ENCODE measurements around the gene SLC1A2.

Gene SLC1A2

DNA sequence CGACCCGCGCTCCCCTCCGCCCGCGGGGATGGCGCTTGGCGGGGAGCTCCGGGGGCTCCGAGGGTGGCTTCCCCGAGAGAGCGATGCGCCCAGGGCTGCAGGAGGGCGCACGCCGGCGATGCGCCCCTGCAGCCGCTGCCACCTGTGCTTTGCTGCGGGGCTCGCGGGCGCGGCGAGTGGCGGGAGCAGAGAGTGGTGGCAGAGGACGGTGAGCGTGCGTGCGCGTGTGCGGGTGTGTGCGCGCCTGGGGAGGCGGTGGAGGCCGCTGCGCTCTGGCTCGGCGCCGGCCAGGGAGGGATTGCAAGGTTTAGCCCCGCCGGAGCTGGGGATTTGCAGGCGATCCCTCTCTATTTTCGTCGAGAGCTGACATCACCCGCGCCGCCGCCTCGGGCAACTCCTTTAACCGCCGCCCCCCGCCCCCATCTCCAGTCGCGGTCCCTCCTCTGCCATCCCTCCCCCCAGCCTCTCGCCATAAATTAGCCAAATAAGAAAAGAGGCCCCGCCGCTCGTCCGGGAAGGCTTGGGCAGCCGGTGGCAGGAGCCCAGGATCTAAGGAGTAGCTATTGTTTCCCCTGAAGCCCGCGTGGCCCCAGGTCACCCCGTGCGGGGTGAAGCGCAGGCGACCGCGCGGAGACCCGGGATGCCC, at the start of gene SLC1A2:
Gene SLC1A2, minus strand, starts transcription at position 375 of the 646 bp plus-strand sequence. CDS start 592 bp downstream, outside the sequence.
- DNase-seq: peak; percentile 76

DNA sequence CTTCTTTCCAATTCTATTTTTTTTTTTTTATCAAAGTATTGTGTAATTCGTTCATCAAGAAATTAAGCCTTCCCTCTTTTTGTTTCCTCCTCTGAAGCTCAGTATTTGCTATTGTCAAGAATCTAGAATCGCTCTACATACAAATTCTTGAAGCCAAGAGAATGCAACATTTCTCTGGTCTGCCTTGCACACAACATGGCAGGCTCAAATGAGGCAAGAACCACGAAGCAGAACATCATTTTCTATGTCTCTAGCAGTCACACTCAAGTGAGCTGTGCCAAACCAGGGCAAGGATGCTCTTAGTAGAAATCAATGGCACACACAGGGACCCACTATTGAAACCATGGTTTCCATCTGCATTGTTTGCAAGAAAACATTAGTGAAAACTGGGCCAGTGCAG, 46.7 kb upstream of the SLC1A2 start:
- no peak for DNase-seq

DNA sequence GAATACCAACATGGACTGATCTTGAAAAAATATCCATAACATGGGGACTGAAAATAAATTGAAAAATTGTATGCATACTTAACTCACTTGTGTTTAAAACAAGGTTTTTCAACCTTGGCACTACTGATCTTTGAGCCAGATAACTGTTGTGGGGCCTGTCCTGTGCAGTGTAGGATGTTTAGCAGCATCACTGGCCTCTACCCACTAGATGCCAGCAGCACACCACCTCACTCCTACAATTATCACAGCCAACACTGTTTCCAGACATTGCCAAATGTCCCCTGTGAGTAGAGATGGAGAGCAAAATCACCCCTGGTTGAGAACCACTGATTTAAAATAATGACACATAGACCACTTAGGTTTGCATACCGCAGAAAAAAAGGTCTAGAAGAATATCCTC, 45.0 kb upstream of the SLC1A2 start:
- no peak for DNase-seq

DNA sequence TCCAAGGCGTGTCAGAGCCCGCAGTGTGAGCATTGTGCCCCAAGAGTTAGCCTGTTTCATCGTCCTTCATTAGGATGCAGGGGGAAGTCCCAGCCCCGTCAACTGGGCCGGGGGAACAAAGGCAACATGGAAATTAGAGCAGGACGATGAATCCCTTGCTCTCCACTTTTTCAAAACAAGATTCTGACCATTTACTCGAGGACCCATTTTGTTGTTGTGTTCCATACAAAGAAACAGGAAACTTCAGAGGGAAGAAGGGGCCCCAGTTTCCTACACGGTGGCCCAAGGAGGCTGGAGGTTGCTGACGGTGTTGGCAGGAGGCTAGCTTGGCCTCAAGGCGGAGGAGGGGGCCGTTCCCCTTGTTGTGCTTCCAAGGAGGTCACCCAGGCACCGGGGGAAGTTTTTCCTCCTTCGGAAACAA, 44.0 kb upstream of the SLC1A2 start:
- DNase-seq: no peak

DNA sequence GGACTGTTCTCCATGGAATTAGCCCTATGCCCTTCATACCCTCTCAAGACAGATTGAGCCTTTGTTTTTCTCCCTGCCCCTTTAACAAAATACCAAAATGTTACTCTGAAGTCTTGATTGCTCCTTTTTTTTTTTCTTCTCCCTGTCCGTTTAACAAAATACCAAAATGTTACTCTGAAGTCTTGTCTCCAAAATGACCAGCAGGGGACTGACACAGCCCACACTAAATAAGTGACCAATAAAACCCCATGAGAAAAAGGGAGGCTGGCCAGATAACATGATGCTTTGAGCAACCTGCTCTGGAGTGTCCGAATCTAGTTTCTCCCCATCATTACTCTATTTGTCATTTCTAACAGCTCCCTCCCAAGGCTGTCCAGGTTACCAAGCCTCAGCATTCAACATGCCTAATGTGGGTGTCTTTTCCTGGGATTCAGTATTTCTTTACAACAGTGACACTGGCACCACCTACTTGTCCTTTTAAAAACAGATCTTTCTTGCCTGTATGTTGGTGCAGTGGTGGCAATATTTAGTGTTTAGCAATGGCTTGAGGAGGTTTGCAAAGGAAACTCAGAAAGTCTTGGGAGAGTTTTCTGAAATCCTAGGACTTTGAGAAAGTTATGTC, 42.7 kb upstream of the SLC1A2 start:
- DNase-seq: no peak

DNA sequence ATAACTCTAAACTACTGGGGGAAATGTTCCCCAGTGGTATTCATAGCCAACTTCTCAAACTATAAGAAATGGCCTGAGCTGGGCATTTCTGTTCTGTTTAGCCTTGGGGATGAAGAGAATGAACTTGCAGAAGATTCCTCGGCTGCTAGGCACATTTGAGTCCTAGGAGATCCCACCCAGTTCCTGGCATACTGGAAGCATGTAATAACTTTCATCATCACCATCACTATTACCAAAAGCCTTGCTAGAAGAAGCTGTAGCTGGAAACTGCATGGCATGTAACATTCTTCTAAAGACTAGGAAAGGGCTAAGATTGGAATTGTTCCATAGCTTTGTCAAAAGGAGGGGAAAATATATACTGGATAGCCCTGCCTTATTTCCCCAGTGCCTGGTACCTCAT, 40.1 kb upstream of the SLC1A2 start:
- DNase-seq: no peak

DNA sequence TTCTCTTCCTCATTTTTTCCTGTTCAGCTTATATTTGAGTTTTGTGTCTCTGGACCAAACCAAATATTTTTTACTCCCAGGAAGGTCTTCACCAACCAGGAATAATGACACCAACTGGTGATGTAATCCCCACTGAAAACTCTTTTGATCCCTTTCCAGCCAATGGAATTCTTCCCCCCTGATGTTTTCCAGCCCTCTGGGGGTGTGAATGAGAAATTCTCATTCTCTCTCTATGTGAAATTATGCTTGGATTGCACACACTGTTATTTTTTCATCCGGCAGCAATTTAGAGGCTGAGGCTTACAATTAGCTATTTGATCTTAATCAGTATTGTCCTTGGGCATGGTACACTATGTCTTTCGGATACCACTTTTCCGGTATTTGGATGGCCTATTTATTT, 39.5 kb upstream of the SLC1A2 start:
- DNase-seq: no peak

DNA sequence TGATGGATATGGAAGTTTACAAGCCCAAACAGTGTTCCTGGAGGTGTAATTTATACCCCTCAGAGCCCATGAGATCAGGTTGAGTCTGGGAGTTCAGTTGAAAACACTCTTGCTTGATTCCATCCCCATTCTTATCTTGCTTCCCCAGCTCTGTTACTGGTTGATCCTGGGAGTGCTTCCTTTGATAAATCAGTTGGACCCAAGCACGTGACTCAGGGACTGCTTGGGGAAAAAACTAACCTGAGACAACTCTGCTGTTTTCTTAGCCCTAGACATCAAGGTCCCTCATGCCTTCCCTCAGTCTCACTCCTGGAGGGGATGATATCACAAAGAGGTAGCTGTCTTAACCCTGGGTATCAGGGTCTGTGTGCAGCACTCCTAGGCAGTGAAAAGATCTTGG, 35.0 kb upstream of the SLC1A2 start:
- no peak for DNase-seq

DNA sequence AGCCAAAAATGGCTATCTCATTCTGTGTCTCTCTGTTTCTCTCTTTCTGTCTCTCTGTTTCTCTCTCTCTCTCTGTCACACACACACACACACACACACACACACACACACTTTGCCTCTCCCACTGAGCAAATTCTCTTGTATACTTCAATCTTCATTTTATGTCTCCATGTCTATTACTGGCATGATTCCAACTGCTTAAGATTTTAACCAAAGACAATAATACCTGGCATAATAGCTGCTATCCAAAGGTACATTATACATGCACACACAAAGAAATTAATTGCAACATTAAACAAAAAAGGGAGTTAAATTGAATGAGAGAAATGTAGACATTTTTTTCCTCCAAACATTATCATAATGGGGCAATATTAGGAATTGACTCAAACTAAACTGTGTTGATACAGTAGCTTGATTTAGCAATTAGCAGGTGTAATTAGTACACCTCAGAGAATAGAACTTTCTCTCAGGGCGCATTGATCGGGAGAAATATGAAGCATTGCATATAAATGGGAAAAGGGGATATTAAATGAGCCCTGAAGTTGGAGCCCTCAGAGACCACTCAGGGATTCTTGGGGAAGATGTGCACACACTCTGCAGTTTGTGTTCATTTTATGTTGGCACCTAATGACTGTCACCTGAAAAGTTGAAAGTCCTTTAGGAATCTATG, 17.4 kb upstream of the SLC1A2 start:
- DNase-seq: no peak

DNA sequence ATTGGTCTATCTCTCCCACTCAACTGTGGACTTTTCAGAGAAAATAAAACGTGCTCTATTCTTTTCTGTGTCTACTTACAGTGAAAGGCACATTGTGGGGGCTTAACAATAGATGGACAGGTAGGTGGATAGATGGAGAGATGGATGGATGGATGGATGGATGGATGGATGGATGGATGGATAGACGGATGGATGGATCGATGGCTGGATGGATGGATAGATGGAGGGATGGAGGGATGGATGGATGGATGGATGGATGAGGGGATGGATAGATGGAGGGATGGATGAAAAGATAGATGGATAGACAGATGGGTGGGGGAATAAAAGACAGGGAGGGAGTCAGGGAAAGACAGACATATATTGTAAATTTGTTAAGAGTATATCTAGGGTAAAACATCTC, 14.2 kb upstream of the SLC1A2 start:
- no peak for DNase-seq

DNA sequence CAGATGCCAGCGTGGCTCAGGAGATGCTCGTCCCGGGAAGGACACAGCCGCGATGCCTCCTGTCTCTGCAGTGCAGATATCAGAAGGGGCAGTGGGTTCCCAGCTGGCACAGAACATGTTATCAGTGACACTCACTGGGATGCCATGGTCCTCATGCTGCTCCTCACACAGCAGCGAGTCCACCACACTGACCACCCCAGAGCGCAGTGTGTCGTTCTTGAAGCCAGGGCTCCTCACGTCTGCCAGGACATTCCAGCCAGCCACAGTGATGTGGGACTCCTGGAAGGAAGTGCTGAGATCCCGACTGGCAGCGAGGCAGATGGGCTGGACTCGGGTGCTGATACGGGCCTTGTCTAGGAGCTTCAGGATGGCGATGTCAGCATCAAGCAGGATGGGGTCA, 13.1 kb upstream of the SLC1A2 start:
- DNase-seq: no peak

DNA sequence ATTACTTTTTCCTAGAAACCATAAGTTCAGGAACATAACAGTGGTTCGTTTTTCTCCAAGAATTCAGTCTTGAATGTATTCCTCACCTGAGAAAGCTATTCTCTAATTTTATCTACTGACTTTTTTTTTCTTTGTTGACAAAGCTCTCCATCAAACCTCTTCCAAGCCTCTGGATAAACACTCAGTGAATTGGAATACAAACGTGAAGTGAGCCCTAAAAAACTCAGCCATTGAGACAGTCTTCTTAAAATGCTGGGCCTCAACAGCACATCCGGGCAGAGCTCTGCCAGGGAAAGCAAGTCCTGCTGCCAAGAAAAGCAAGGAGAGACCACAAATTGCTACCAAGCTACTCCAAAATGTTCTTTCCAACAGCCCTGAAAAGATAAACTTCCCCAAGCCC, 7.7 kb upstream of the SLC1A2 start:
- DNase-seq: no peak

DNA sequence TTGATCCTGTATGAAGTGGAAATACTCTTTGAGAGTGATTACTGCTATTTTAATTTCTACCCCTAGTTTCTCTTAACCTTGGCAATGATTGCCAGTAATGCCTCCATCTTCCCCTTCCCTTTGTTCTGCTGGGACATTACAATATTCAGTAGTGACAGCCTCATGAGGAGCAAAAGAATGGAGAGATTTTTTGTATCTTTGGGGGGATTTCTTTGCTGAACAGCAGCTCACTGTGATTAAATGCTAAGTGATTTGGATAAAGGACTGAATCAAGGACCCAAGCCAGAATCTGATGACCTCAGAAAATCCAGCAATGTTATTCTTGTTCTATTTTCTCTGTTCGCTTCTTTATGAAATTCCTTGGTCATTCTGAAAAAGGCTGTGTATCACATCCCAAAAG, 7.0 kb upstream of the SLC1A2 start:
- no peak for DNase-seq

DNA sequence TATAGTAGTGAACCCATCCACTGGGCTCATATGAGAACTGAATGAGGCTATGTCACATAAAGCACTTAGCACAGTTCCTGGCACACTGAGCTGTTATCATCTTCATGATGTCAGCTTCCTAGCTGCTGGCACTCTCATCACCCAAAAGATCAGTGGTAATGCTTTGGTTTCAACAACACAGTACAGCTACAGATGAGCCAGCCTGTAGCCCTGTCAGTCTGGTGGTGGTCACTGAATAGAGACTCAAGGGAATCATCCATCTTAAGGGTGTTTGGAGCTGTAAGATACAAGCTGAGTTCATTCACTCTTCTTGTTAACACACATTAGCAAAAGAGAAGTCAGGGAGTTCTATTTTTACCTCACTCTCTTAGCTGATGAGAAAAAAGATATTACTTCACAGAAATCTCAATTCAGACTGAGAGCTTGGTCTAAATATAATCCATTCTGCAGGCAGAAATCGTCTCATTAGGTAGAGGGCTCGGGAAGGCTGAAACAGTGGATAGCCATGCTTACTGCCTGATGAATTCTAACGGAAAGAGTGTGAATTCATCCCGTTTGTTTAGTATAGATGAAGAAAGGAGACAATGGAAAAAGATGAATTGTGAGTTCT, 6.3 kb upstream of the SLC1A2 start:
- no peak for DNase-seq

DNA sequence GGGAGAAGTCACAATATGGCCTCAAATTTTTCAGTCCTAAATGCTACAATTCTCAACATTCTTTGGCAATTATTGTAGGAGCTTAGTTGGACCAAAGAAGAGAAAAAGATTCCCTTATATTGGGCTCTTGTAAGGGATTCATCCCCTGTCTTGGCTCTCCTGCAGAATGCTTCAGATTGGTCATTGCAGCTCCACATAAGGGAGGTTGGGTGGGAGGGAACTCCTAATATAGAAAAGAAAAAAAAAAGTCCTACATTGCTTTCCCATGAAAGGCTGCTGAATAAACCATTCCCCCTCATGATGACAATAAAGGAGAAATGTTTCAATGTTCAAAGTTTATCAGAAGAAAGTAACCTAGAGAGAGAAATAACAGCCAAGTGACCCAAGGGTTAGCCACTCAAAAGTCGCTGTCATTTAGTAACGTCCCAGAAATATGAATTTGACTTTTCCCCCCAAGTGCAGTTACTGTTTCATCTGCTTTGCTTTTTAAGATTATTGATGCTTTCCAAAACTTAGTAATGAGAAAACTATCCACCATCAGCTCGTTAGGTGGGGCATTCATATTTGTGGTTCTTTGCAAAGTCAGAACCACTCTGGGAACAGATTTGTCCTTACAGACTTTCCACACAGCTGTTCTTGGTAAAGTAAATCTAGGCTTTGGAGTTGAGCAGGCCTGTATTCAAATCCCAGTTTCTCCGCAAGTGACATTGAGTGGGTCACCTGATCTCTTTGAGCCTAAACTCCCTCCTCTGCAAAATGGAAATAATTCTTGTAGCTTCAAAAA, 5.0 kb upstream of the SLC1A2 start:
- DNase-seq: no peak

DNA sequence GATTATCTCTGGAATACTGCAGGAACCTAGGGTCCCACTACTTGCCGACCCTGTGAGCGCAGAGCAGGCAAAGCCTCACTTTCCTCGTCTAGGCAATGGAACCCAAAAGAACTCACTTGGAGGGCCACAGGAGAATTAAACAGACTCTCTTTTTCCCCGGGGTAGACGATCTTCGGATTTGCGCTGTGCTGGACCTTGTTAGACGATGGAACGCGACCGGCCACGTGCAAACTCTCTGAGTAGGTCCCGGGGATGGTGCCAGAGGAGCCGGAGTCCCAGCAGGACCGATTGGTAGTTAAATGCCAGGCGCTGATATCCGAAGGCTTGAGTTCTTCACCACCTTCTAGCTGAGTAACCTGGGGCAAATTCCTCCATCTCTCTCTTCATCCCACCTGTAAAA, 1.0 kb upstream of the SLC1A2 start:
- DNase-seq: no peak

DNA sequence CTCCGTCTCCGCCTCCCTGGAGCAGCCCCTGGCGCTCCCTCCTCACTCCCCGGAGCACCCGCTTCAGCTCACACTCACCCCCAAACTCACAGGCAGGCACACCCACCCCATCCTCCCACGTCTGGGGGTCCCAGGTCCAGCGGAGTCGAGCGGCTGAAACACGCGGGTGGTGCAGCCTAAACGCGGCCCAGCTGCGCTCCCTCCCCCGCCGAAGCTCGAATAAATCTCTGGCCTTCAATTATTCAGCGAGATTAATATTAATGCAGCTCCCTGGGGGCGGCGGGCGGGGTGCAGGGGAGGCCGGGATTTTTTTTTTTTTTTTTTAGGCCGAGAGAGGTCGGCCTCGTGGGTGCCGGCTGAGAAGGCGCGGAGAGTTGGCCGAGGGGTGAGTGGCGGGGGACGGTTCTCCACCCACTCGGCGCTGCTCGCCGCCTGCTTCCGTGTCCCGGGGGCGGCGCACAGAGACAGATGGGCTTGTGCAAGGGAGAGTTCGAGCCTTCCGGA, 524 bp upstream of the SLC1A2 start:
- DNase-seq: peak; percentile 25

DNA sequence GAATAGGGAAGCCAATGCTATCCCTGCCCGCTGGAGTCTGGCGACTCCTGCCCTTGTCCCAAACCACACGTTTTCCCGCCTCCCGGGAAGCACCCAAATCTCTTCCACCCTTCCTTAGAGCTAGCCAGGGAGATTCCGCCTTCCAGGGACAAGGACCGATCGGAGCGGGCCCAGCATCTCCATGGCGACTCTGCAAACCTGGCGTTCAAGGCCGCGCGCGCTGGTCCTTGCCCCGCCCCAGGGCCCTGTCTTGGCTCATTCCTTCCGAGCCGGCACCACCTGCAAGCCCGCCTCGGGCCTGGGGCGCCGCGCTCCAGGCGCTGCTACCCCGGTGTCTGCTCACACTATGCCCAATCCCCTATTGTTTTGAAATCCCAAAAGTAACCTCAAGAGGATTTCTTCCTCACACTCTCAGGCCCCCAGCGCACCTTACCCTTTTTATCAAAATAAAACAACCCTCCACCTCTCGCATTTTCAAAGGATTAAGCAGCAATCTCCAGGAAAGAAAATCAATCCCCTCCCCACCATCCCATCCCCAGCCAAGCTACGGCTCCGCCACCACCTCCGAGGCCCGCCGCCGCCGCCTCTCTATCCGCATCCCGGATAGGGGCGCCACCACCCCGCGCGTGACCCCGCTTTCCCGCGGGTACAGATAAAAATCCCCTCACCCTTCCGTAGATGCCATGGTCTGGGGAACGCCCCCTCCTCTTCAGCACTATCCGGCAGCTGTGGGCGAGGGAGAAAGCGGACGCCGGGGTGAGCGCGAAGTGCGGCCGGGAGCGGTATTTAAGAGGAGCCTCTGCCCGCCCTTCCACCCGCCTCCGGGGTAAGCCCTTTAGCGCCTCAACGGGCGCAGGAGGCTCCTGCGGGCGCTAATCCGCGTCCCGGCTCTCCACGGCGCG, 825 bp downstream of the SLC1A2 start:
- DNase-seq: peak; percentile 31

DNA sequence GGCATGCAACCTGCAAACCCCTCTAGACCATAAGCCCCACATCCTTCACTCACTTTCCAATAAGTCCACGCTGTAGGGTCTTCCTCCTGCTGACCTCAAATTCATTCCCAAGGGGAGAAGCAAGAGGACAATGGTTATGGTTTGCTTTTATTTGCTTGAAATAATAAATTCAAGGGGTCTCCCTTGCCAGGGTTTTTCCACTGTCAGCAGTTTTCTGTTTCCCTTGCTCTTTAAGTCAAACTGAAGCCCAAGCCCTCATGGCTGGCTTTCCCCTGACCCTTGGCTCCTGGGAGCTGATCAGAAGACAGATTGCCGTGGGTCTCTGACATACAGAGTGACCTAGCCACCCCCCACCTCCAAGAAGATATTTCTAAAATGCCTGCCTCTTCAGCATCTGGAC, 3.9 kb downstream of the SLC1A2 start:
- no peak for DNase-seq

DNA sequence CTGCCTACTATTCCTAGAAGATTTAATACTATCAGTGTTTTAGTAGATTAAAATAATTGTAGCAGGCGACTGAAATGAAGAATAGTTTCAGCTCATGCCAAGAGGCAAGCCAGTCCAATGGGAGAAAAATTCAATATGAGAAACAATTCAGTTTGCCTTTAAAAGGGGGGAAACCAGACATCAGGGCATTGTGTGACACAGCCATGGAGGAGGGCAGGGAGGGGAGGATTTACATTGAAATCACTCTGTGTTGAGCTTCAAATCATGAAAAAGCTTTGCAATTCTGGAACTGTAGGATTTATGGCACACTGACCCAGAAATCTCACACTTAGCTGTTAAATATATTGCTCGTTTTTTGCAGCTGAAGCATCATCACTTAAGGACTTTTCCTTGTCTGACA, 4.6 kb downstream of the SLC1A2 start:
- DNase-seq: no peak

DNA sequence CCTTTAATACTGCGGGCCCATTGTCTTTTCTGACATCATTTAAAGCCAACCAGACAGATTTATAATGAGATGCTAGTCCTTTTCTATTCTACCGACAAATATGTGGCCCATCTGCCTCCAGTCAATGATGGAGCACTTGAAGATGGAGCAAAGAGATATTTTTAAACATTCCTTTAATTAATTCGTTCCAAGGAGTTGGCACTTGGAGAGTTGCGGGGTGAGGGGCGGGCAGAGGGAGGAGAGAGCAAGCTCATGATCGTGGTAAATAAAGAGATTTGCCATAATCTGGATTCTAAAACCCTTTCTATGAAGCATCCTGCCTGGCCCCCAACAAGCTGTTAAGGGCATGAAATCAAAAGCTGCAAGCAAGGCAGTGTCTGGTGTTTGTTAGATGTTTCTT, 5.0 kb downstream of the SLC1A2 start:
- DNase-seq: peak; percentile 35

DNA sequence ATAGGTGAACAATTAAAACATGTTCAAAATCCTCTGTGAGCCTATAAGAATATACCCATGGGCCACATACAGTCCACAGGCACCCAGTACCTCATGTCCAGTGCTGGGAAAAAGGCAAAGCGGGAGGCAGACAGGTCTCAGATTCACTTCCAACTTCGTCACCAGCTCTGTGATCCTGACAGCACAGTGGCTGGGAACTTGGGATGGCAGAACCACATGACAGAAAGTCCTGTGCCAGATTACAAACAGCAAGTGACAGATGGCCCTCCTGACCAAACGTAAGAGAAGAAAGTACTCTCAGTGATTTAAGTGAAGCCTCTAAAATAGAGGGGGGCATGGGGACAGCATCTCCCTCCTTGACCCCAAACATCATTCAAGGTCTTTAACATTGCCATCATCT, 5.8 kb downstream of the SLC1A2 start:
- peak; percentile 35 for DNase-seq

Data from NCI-H446 treated with DMSO at 0.1 percent for 48 hours (cell line).